Measurements from ENCODE around the gene PBXIP1.

Gene PBXIP1

DNA sequence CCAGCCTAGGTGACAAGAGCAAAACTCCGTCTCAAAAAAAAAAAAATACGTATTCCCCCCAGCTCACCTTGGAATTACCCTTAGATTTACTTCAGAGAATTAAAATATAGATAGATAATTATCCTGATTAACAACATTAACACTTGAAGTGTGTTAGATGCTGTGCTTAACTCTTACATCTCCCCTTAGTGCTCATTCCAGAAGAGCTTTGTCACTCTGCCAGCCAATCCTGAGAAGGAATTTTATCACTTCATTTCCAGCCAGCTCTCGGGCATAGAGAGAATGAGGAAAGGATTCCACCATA lies 16.3 kb upstream of the PBXIP1 start:
- Histone ChIP-seq H3F3A (ENCODE audit: control insufficient read depth, insufficient read depth) (peaks cover 4% of the 10 kb centered on the region; the same call in 1 of the 2 replicates), H3K36me3 (ENCODE audit: control insufficient read depth, low read length) (peaks cover 61% of the 10 kb centered on the region), H3K79me2 (ENCODE audit: control insufficient read depth, low read length) (peaks cover 74% of the 10 kb centered on the region), H3K9me3 (ENCODE audit: control insufficient read depth, insufficient read depth, low read length) (no peaks in the 10 kb centered on the region), H3K4me3 (ENCODE audit: low read length) (no peak overlapping the region; the same call in 1 of the 2 replicates), H3K27me3 (ENCODE audit: control insufficient read depth, low read length) (no peaks in the 10 kb centered on the region), H3K4me1 (ENCODE audit: control insufficient read depth, low read length) (peaks cover 43% of the 10 kb centered on the region), H4K20me1 (ENCODE audit: control insufficient read depth, insufficient read depth, low read depth, low read length) (peaks cover 14% of the 10 kb centered on the region; the same call in 1 of the 2 replicates), H3K9me2 (replicated peaks; ENCODE audit: control insufficient read depth, low read length) (no peaks in the 10 kb centered on the region), H3K4me2 (ENCODE audit: low read length) (no peak overlapping the region), H3K27ac (ENCODE audit: low read depth, low read length) (no peak overlapping the region)
- TF ChIP-seq EZH2phosphoT487 (IDR thresholded peaks at IDR 0.05; ENCODE audit: borderline replicate concordance, low read length), result no peak
- TF ChIP-seq, protein P1, sequence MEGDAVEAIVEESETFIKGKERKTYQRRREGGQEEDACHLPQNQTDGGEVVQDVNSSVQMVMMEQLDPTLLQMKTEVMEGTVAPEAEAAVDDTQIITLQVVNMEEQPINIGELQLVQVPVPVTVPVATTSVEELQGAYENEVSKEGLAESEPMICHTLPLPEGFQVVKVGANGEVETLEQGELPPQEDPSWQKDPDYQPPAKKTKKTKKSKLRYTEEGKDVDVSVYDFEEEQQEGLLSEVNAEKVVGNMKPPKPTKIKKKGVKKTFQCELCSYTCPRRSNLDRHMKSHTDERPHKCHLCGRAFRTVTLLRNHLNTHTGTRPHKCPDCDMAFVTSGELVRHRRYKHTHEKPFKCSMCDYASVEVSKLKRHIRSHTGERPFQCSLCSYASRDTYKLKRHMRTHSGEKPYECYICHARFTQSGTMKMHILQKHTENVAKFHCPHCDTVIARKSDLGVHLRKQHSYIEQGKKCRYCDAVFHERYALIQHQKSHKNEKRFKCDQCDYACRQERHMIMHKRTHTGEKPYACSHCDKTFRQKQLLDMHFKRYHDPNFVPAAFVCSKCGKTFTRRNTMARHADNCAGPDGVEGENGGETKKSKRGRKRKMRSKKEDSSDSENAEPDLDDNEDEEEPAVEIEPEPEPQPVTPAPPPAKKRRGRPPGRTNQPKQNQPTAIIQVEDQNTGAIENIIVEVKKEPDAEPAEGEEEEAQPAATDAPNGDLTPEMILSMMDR (IDR thresholded peaks at IDR 0.05; ENCODE audit: low read depth, low read length, poor library complexity, severe bottlenecking), result no peak

GRCh38 chr1:154971341-154971998 lies 15.6 kb upstream of the PBXIP1 start:
- Histone ChIP-seq H3K4me1 (ENCODE audit: control insufficient read depth, low read length) (peaks cover 36% of the 10 kb centered on the region), H4K20me1 (ENCODE audit: control insufficient read depth, insufficient read depth, low read depth, low read length) (peaks cover 13% of the 10 kb centered on the region; the same call in 1 of the 2 replicates), H3K9me2 (replicated peaks; ENCODE audit: control insufficient read depth, low read length) (no peaks in the 10 kb centered on the region), H3K9me3 (ENCODE audit: control insufficient read depth, insufficient read depth, low read length) (no peaks in the 10 kb centered on the region), H3K27ac (ENCODE audit: low read depth, low read length) (no peak overlapping the region), H3K4me3 (ENCODE audit: low read length) (peak overlapping the region; percentile 31; the same call in 1 of the 2 replicates), H3K27me3 (ENCODE audit: control insufficient read depth, low read length) (no peaks in the 10 kb centered on the region), H3K79me2 (ENCODE audit: control insufficient read depth, low read length) (peaks cover 67% of the 10 kb centered on the region), H3K4me2 (ENCODE audit: low read length) (peak overlapping the region; percentile 48), H3F3A (ENCODE audit: control insufficient read depth, insufficient read depth) (peaks cover 4% of the 10 kb centered on the region; the same call in 1 of the 2 replicates), H3K36me3 (ENCODE audit: control insufficient read depth, low read length) (peaks cover 62% of the 10 kb centered on the region)
- TF ChIP-seq, protein P1 (IDR thresholded peaks at IDR 0.05; ENCODE audit: low read depth, low read length, poor library complexity, severe bottlenecking), result no peak
- no peak for TF ChIP-seq EZH2phosphoT487 (IDR thresholded peaks at IDR 0.05; ENCODE audit: borderline replicate concordance, low read length)

DNA sequence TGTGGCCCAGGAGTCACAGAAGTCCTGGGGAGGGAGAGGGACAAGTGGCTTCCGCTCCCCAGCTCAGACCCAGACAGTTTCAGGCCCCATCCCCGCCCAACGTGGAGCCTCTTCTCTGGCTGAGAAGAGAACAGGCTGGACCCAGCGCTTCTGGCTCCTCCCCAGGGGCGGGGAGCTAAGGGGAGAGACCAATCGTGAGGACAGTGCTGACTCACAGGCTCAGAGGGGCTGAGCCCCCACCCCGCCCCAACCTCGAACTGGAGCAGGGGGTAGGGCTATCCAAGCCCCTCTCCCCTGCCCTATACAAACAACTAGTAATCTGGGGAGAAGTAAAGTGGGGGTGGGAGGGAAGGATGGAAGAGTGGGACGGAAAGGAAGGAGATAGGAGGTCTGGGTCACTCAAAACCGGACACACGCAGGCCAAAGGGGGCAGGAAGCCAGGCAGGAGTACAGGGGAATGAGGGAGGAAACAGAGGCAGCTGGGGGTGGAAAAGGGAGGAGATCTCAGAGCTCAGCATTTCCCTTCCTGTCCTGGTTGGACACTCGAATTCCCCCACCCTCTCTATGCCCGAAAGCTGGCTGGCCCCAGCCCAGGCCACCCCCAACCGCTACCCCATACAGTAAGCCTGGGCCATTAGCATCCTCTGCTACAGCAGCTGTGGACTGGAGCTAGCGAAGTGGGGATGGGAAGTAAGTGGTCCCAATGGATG lies 14.9 kb upstream of the PBXIP1 start, which contains the start of gene SHC1:
SHC1 (minus strand) TSS at position 117 of the 710 bp plus-strand sequence. CDS start 221 bp downstream, outside the sequence.
- peak within 1 kb of the TSS; percentile 31 for H3K4me3 ChIP-seq (ENCODE audit: low read length)

More for the DNA sequence above, 14.9 kb upstream of the PBXIP1 start, which contains the start of gene SHC1:
- no peaks in the 10 kb centered on the region for H3K9me2 ChIP-seq (replicated peaks; ENCODE audit: control insufficient read depth, low read length)
- H3F3A ChIP-seq (ENCODE audit: control insufficient read depth, insufficient read depth), result peaks cover 4% of the 10 kb centered on the region; the same call in 1 of the 2 replicates
- no peaks in the 10 kb centered on the region for H3K27me3 ChIP-seq (ENCODE audit: control insufficient read depth, low read length)
- peak within 1 kb of the TSS; percentile 48 for H3K4me2 ChIP-seq (ENCODE audit: low read length)
- peaks cover 62% of the 10 kb centered on the region for H3K36me3 ChIP-seq (ENCODE audit: control insufficient read depth, low read length)
- no peak within 1 kb of the TSS for H3K27ac ChIP-seq (ENCODE audit: low read depth, low read length)
- no peaks in the 10 kb centered on the region for H3K9me3 ChIP-seq (ENCODE audit: control insufficient read depth, insufficient read depth, low read length)
- no peak for TF ChIP-seq EZH2phosphoT487 (IDR thresholded peaks at IDR 0.05; ENCODE audit: borderline replicate concordance, low read length)
- TF ChIP-seq, protein P1 (IDR thresholded peaks at IDR 0.05; ENCODE audit: low read depth, low read length, poor library complexity, severe bottlenecking), result no peak
- peaks cover 61% of the 10 kb centered on the region for H3K79me2 ChIP-seq (ENCODE audit: control insufficient read depth, low read length)
- peaks cover 30% of the 10 kb centered on the region for H3K4me1 ChIP-seq (ENCODE audit: control insufficient read depth, low read length)
- H4K20me1 ChIP-seq (ENCODE audit: control insufficient read depth, insufficient read depth, low read depth, low read length), result peaks cover 8% of the 10 kb centered on the region; the same call in 1 of the 2 replicates

Measured in DOHH2 (cell line).